C4-2B (cell line): Measurements from ENCODE around the gene MTA3.

Experiments
- CTCF ChIP-seq: fragments of 450-650 bp; conservative IDR thresholded peaks from 2 replicates; pipeline ENCODE4 v1.5.1; 2017; ENCODE audit warnings: mild to moderate bottlenecking
- ZFX ChIP-seq: fragments of 450-650 bp; IDR thresholded peaks from 2 replicates; pipeline ENCODE4 v1.6.1; 2017

GRCh38 chr2:42545841-42546390 lies 22.5 kb upstream of the MTA3 start:
- TF ChIP-seq CTCF (no peak), ZFX (no peak)
